ENCODE data around the gene GULP1.
A peak's percentile ranks its signal among the peaks of the same experiment; 100 is the strongest.

Gene GULP1

DNA sequence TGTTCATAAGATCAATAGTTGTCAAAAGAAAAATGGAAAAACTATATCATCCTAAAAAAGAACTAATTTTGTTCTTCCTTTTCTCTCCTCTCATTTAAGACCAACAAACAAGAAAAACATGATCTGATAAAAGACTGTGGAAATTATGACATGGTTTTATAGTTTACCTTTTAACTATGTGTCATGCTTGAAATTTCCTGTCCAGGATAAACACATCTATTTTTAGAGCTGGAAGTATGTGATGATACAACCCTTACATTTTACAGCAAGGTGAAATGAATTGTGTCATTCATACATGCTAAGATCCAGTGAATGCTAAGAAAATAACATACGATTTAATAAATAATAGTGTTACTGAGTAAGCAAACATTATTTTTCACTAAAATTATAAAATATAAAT, 89.9 kb downstream of the GULP1 start:
- DNase-seq = no peak

DNA sequence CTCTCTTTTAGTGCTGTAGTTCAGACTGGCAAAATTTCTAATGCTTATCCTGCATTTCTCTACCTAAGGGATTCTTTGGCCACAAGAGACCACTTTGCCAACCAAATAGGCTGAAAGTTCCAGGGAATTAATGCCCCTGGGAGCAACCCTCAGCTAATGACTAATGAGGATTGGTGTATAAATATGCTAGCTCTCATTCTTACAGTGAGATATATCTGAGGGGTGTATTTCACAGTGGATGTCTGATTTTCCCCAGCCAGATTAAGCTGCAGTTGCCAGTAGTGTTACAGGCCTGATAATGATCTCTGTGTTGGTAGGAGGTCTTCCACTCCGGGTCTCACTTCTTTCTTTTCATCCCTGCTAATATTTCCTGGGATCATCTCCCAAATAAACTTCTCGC, 90.4 kb downstream of the GULP1 start:
- DNase-seq = no peak

DNA sequence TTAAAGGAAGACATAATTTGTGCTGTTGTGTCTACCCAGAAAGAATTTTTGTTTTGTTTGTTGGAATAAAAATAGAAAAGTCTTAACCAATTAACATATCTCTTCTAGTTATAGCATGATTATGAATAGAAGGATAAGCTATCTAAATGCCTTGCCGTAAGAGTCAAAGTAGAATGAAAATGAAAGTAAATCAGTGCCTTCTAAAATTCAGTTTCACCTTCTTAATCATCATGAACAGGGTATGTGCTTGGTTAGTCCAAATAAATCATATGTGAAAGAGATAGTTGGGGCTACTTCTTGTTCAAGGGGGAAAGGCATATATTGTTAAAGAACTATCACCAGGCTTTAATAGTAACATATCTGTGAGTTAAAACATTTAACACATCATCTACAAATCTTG, 91.5 kb downstream of the GULP1 start:
- DNase-seq = peak; percentile 2

DNA sequence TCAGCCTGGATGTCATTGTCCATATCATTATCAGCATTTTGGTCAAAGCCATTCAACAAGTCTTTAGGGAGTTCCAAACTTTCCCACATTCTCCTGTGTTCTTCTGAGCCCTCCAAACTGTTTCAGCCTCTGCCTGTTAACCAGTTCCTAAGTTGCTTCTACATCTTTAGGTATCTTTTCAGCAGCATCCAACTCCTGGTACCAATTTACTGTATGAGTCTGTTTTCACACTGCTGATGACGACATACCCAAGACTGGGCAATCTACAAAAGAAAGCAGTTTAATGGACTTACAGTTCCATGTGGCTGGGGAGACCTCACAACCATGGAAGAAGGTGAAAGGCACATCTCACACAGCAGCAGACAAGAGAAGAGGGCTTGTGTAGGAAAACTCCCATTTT, 94.2 kb downstream of the GULP1 start:
- DNase-seq = no peak

DNA sequence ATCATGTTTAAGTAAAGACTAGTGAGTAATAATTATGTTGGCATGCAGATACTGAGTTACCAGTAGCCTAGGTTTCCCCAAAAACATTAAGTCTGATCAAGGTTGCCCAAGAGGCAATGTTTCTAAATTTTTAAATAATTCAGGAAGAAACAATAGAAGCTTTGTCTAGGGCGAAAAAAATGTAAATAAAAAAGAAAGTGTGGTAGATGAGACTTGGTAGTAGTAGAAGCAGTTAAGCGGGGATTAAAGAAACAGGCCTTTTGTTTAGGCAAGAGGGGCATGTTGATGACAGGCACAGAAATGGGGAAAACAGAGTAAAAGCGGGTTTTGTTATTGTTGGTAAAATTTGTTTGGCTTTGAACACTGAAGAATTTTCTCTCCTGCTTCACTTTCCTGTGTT, 97.2 kb downstream of the GULP1 start:
- DNase-seq = no peak

DNA sequence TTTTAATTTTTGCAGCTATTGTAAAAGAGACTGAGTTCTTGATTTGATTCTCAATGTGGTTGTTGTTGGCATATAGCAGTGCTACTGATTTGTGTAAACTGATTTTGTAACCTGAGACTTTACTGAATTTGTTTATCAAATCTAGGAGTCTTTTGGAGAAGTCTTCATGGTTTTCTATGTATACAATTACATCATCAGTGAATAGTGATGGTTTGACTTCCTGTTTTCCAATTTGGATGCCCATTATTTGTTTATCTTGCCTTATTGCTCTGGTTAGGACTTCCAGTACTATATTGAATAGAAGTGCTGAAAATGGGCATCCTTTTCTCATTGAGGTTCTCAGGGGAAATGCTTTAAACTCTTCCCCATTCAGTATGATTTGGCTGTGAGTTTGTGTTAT, 99.7 kb downstream of the GULP1 start:
- DNase-seq = no peak

DNA sequence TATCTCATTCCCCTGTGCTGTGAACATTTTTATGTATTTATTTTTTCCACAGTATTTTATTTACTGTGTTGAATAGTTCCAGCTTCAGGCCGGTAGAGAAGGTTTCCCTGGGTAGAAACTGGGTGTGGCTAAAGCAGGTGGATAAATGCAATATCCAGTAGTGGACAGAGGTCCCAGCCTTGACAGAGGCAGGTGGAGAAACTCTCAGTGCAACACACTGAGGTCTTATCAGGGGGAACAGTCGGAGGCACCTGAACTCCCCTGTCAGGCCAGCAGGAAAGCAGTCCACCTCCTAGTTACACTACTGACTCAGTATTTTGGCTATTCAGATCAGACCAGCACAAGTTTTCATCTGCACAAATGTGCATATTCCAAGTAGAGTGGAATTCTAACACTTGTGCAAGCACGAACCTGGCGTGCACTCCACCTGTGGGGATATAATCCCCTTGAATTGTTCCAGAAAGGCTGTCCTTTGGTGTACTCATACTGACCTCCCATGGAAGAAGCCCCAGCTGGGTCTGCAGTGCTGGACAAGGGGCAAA, 103.3 kb downstream of the GULP1 start:
- no peak for DNase-seq

DNA sequence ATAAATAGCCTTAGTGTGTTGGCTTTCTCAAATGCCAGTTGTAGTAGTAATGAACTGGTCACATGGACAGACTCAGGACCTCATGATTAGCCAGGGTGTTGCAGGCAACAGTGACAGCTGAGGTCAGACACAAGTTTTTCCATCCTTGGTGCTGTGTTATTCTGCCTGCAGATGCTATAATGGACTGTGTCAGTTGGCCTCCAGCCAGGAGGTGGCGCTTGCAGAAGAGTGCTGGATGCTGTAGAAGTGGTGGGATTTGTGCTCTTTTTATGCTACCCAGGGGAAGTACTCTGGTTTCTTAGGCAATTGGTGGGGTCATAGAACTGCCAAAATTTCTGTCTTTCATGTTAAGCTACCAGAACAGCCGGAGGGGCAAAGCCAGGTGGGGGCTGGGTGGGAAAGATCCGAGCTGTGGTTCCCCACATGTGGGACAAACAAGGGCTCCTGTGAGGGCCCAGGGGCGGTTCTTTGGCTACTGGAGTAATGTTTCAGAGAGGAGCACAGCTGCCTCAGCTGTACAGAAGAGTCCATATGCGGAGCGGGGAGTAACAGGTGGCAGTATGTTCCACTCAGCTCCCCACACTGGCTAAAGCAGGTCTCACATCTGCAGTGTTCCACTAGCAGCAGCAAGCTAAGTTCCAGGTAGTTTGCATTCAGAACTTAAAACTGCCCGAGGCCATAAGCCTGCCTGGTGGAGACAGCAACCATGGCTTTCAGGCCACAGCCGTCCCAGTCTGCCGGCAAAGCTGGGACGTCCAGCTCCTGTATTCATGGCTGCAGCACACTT, 104.4 kb downstream of the GULP1 start:
- DNase-seq = no peak

DNA sequence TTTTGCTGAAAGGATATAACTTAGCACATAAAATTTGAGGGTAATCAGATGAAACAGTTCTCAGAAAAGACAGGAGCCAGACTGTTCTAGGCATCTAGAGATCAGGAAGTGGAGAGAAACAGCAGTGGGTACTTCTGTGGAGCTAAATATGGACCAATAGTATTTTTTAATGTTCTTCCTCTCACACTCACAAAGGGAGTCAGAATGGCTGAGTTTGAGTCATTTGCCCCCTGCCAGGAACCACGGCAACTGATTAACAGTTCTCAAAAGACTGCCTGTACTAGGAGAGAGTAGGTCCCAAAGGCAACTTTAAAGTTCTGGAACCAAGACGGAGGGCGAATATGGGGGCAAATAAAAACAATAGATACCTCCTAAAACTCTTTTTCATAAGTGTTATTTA, 107.5 kb downstream of the GULP1 start:
- no peak for DNase-seq

DNA sequence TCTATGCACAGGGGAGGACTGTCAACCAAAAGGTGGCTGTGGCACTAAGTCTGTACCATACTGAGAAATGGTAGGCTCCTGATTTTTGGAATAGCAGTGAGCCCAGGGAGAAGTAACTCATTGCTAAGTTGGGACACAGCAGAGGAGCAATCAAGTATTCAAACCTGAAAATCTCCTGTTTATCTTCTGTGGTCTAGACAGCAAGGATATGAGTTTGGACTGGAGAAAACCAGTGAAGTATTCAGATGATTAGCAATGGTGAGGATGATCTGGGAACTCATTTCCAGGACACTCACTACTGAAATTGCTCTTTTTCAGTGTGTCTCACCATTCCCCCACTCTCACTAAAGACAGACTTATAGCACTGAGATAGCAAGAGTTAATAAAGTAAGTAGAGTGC, 112.0 kb downstream of the GULP1 start:
- DNase-seq = no peak

DNA sequence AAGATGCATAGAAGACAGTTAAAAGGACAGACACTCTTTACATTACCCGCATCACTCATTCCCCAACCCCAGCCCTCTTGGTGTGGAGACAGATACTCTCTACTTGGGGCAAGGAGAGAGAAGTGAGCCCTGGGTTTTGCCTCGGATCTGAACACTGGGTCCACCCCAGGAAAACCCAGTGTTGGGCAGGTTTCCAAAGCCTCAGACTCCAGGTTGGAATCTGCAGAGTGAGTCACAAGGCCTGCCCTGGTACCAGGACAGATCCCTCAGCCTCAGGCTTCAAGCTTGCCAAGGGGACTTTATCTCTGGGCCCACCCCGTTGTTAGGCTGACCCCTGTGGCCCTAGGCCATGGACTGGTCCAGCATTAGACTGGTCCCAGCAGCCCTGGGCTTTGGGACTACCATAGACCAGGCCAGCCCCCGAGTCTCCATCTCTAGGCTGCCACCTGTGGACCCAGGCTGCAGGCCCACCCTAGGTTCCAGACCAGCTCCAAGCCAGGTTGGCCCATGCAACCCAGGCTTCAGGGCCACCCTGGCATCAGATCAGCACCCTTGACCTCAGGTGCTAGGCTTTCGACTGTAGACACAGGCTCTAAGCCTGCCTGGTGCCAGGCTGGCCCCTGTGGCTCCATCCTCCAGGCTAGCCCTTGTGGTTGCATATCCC, 112.8 kb downstream of the GULP1 start:
- DNase-seq = no peak

DNA sequence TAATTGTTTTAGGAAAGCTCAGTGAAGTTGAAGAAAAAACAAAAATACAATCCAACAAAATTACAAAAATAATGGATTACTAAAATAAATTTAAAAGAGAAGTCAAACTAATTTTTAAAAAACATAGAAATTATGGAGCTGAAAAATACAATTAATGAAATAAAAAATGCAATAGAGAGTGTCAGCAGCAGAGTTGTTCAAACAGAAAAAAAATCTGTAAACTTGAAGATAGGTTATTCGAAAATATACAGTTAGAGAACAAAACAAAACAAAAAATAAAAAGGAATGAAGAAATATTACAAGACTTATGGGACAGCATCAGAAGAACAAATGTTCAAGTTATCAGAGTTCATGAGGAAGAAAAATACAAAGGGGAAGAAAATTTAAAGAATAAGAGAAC, 114.7 kb downstream of the GULP1 start:
- no peak for DNase-seq

DNA sequence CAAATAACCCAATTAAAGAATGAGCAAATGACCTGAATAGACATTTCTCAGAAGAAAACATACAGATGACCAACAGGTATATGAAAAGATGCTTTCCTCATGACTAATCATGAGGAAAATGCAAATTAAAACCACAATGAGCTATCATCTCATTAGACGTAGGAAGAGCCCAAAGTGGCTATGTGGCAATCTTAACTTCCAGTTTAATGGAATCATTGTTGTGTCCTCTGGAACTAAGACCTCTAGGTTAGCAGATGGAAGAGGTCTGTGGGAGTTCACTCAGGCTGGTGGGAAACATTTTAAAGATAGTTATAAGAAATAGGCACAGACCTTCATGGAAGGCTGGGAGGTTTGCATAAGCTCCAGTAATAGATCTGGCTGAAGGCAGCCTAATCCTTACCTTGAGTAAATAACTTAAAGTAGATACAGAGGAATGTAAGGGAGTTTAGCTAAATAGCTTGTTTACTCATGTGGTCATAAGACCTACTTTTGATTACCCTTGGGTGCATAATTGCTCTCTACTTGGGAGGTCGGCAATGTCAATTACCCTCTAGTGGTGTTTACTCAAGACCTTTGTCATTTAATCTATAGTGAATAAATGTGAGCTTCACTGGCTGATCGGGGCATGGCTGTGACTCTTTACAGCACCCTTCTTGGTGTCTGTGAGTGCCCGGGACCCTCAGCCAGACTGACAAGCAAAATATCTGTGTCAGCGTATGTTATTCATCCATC, 119.0 kb downstream of the GULP1 start:
- DNase-seq = no peak

DNA sequence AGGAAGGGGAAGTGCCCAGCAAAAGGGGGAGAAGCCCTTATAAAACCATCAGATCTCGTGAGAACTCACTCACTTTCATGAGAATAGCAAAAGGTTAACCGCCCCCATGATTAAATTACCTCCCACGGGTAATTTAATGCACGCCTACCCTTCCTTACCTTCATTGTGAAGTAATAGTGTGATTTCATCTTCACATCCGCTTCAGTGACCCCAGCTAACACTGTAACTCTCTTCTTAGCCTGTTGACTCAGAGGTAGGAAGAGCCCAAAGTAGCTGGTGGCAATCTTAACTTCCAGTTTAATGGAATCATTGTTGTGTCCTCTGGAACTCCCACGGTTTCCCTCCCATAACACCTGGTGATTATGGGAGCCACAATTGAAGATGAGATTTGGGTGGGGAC, 120.5 kb downstream of the GULP1 start:
- no peak for DNase-seq

DNA sequence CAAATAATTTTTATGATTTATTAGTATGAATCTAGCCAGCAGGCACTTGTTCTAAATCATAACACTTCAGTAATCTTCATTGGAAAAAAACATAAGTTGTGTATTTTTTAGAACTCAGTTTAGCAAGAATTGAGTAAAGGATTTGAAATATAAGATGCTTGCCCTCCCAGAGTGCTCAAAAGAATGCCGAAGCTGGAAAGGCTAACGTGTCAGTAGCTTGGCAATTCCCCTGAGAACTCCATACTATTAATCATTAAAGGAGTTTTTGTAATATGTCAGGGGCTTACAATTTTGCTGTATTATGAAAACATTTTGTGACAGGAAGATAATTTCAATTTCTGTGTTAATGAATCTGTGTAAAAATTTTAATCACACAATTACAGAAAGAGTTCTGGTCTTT, 122.7 kb downstream of the GULP1 start:
- no peak for DNase-seq

DNA sequence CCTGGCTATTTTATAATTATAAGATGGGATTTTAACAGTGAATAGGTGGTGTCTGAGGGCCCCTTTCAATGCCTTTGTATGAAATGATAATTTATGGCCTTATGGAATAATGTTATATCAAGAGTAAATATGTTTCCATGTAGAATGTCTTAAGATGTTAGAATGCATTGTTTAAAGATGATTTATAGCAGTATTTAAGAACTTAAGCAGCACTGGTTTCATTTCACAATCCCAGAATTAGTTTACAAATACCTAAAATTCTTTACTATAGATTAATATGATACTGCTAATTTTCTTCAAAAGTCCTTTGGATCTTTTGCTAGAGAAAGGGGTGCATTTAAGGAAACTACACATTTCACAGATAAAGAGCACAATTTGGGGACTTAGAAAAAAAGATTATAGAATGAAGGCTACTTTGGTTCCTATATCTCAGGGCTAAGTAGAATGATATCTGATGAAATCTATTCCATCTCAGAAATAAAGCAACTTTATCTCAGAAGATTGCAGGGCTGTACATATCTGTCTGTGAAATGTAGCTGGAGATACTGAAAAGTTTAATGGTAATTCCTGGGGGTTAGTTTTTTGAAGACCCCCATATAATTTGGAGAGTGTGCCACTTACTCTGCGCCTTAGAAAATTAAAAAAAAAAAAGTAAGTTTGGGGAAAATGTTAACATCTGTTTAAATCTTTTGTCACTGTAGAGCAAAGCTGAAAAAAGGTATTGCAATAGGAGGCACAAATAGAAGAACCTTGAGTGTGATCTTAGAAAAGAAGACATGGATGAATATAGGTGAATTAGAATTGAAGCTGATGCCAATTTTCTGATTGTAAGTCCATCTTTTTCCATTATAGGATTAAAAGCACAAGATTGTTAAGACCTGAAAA, 123.4 kb downstream of the GULP1 start:
- no peak for DNase-seq

DNA sequence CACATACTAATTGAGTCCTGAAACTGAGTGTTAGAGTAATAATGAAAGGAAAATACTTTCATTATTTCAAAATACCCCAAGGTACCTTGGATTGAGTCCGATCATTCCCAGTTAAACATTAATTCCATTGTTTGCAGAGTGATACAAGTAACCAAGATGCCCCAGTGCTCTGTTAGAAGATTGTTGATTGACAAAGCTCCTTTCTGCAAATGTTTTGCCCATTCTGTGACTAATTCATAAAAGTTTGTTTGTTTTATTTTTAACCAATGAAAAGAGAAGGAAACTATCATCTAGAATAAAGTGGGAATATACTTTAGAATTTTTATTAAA, 124.0 kb downstream of the GULP1 start:
- no peak for DNase-seq

DNA sequence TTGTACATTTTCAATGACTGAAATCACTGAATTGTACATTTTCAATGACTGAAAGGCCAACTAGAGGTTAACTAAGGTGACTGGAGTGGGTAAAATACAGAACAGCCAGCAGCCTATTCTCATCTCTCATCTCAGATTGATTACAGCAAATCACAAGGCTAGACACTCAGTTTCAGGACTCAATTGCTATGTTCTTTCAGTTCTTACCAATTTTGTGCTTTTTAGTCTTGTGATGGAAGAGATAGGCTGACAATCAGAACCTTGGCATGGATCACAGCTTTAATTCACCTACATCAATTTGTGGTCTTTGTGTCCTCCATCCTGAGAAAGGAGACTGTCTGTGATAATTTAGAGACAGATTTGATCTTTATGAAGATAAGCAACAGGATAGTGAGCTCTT, 124.7 kb downstream of the GULP1 start:
- DNase-seq = no peak

DNA sequence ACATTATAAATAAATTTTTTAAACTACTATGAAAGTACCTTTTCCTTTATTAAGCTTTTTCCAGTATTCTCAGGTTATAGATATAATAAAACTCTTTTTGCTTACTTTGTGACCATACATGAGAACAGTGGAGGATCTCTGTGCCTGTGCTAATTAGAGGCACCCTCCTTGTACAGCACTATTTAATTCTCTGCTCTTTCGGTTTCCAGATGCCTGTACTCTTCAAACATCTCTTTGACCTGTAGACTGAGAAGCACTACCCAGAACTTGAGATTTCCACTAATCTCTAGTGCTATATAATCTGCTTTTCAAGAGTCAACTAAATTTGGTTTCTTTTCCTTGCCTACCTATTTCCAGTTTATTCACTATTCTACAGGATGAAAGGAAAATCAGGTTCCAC, 131.1 kb downstream of the GULP1 start:
- DNase-seq = no peak

DNA sequence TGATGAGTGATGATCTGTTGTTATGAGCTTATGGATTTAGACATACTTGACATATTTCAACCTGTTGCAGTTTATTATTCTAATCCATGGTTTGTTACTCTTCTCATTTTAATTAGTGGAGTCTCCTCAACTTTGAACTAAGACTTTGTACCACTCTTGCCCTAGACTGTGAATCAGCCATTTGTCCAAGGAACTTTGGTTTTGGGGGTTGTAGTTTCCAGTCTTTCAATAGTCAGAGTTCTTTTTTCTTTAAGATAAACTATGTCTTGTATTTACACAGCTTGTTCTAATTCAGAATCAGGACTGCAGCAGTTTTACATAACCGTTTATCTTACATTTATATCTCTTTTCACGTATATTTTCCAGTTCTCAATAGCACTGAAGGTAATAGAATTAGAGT, 133.6 kb downstream of the GULP1 start:
- no peak for DNase-seq

DNA sequence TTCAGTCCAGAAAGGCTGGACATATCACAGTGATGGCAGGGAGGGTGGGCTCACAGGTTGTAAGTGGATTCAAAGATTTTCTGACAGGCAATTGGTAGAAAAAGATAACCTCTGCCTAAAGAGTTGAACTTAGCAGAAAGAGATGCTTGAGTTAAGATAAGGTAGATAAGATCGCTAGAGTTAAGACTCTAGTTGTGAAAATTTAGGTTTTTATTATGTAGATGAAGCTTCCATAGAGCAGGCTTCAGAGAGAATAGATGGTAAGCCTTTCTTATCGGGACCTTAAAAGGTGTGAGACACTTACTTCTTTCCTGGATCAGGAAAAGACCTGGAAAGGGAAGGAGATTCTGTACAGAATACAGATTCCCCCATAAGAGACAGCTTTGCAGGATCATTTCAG, 134.4 kb downstream of the GULP1 start:
- DNase-seq = no peak

DNA sequence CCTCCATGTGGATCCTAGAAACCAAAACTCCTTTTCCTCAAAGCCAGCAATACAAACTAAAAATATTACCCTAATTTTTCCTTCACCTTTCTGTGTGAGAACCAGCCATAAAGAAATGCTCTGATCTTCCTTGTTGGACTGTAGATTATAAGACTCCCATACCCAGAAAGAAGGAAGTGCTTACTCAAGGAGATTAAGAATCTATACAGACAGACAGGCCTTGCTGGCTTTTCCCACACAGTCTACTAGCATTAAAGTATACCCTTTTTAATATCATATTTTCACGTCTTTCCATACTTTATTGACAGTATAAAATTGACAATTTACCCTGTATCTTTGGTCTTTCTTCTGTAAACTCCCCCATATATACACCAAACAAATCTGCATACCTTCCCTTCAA, 139.0 kb downstream of the GULP1 start:
- no peak for DNase-seq

DNA sequence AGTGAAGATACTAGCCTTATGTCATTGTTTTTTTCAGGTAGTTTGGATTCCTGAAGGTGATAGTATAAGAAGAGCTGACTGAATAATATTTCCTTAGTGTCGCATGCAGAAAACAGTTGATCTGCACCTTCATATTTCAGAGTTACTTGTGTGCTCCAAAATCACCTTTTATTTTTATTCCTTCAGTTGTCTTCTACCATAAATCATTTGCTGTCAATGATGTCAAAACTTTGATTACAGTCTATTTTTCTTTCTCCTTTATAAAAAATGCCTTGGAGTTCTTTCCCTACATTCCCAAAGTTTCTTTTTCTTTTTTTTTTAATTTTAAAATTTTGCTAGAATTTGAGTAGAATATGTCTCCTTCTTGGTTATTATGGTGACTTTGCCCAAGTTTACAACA, 142.3 kb downstream of the GULP1 start:
- no peak for DNase-seq

All from activated CD4-positive, alpha-beta T cell treated with anti-CD3 and anti-CD28 coated beads, Interleukin-2, amount 50 U/mL, for 16 hours (primary cell).